Parathyroid adenoma (tissue), 2 donors: ENCODE results near the gene SMIM15.

ENCODE experiments used
- H2AFZ ChIP-seq: fragments of 300-600 bp; sonication (generic); one replicate; pipeline ENCODE4 v1.7.0; 2017; ENCODE audit warnings: antibody characterized with exemption, mild to moderate bottlenecking
- H3K27ac ChIP-seq: fragments of 300-600 bp; sonication (generic); one replicate; pipeline ENCODE4 v1.7.0; 2017
- H3K27me3 ChIP-seq: fragments of 300-600 bp; sonication (generic); one replicate; pipeline ENCODE4 v1.7.0; 2017; ENCODE audit warnings: low read length; ENCODE audit not compliant: control insufficient read depth, insufficient read depth
- H3K36me3 ChIP-seq: fragments of 300-600 bp; sonication (generic); one replicate; pipeline ENCODE4 v1.7.0; 2017; ENCODE audit warnings: low read length; ENCODE audit not compliant: control insufficient read depth, insufficient read depth
- H3K4me1 ChIP-seq: fragments of 300-600 bp; sonication (generic); one replicate; pipeline ENCODE4 v1.7.0; 2017; ENCODE audit warnings: control low read depth
- H3K4me2 ChIP-seq: fragments of 300-600 bp; sonication (generic); one replicate; pipeline ENCODE4 v1.7.0; 2017; ENCODE audit warnings: low read length
- H3K4me3 ChIP-seq: fragments of 300-600 bp; sonication (generic); one replicate; pipeline ENCODE4 v1.7.0; 2017; ENCODE audit warnings: low read depth, low read length
- H3K79me2 ChIP-seq: fragments of 300-600 bp; sonication (generic); one replicate; pipeline ENCODE4 v1.7.0; 2017; ENCODE audit warnings: control low read depth
- H3K9ac ChIP-seq: fragments of 300-600 bp; sonication (generic); one replicate; pipeline ENCODE4 v1.7.0; 2017; ENCODE audit warnings: mild to moderate bottlenecking
- H3K9me3 ChIP-seq: fragments of 300-600 bp; sonication (generic); one replicate; pipeline ENCODE4 v1.7.0; 2017; ENCODE audit warnings: low read length; ENCODE audit not compliant: control insufficient read depth
- CTCF ChIP-seq: fragments of 300-600 bp; sonication (generic); IDR thresholded peaks from one replicate; pipeline ENCODE4 v1.7.0; 2017; ENCODE audit warnings: antibody characterized with exemption, mild to moderate bottlenecking
- donor health status: primary hyperparathyroidism.

The SMIM15 gene

GRCh38 chr5:61130289-61130688, 32.0 kb downstream of the SMIM15 start:
- Histone ChIP-seq H3K4me1 (no peaks in the 10 kb centered on the region), H3K27ac (no peak overlapping the region), H3K4me3 (no peak overlapping the region), H3K27me3 (no peaks in the 10 kb centered on the region), H3K4me2 (no peak overlapping the region), H3K9me3 (no peaks in the 10 kb centered on the region), H3K36me3 (no peaks in the 10 kb centered on the region), H3K79me2 (no peaks in the 10 kb centered on the region), H2AFZ (no peak overlapping the region), H3K9ac (no peak overlapping the region)
- no peak for TF ChIP-seq CTCF

DNA sequence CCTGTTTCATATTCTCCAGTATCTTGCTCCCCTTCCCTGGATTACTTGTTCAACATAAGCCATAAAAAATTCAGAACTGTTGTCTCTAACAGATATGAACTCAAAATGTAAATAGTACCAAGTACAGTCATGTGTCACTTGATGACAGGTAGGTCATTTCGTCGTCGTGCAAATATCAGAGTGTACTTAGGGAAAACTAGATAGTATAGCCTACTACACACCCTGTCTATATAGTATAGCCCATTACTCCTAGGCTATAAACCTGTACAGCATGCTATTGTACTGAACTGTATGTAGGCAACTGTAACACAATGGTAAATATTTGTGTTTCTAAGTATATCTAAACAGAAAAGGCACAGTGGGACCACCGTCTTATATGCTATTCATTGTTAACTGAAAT, 39.1 kb downstream of the SMIM15 start:
- Histone ChIP-seq H3K36me3 (no peaks in the 10 kb centered on the region), H3K79me2 (no peaks in the 10 kb centered on the region), H3K27ac (no peak overlapping the region), H3K9ac (no peak overlapping the region), H3K27me3 (no peaks in the 10 kb centered on the region), H3K4me2 (no peak overlapping the region), H3K9me3 (no peaks in the 10 kb centered on the region), H3K4me1 (no peaks in the 10 kb centered on the region), H2AFZ (no peak overlapping the region), H3K4me3 (no peak overlapping the region)
- TF ChIP-seq CTCF, result no peak

DNA sequence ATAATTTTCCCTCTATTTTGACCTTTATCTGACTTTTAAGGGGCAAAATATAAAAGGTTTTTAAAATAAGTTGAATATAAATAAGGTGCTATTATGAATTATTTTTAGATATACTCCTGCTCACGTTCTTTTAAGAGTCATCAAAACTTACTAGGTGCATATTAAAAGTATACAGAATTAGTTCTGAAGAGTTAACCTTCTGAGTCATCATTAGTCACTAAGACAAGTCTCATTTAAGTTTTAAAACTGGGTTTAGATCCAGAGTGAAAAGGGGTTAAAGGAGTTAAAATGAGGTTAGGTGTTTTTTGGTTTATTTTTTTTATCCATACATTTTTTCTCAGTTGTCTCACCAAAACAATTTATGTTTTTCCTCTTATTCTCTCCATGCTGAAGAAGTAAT, 41.7 kb downstream of the SMIM15 start:
- Histone ChIP-seq H3K36me3 (no peaks in the 10 kb centered on the region), H3K27me3 (no peaks in the 10 kb centered on the region), H3K27ac (no peak overlapping the region), H3K9me3 (no peaks in the 10 kb centered on the region), H2AFZ (no peak overlapping the region), H3K9ac (no peak overlapping the region), H3K4me1 (no peaks in the 10 kb centered on the region), H3K4me2 (no peak overlapping the region), H3K79me2 (no peaks in the 10 kb centered on the region), H3K4me3 (no peak overlapping the region)
- TF ChIP-seq CTCF, result no peak

GRCh38 chr5:61119066-61119465, 43.2 kb downstream of the SMIM15 start:
- TF ChIP-seq CTCF, result no peak
- H3K4me2 ChIP-seq, result no peak overlapping the region
- no peak overlapping the region for H3K27ac ChIP-seq
- no peaks in the 10 kb centered on the region for H3K27me3 ChIP-seq
- H3K4me3 ChIP-seq, result no peak overlapping the region
- no peak overlapping the region for H3K9ac ChIP-seq
- no peaks in the 10 kb centered on the region for H3K79me2 ChIP-seq
- H3K4me1 ChIP-seq, result no peaks in the 10 kb centered on the region
- H2AFZ ChIP-seq, result no peak overlapping the region
- no peaks in the 10 kb centered on the region for H3K36me3 ChIP-seq
- H3K9me3 ChIP-seq, result no peaks in the 10 kb centered on the region

- Histone ChIP-seq H2AFZ (no peak overlapping the region), H3K4me2 (no peak overlapping the region), H3K4me1 (no peaks in the 10 kb centered on the region), H3K9me3 (no peaks in the 10 kb centered on the region), H3K9ac (no peak overlapping the region), H3K36me3 (no peaks in the 10 kb centered on the region), H3K27ac (no peak overlapping the region), H3K27me3 (no peaks in the 10 kb centered on the region), H3K79me2 (peaks cover 2% of the 10 kb centered on the region), H3K4me3 (no peak overlapping the region)
- no peak for TF ChIP-seq CTCF
These were observed 46.3 kb downstream of the SMIM15 start for GRCh38 chr5:61115968-61116367.
